Neural progenitor cell (in vitro differentiated cells): ENCODE results near the gene MANF. TPM values are rescaled to one million over a fixed set of nuclear protein-coding genes. Genes with fewer than 3 reads are reported as not detected.

ENCODE experiments used
- DNase-seq: peaks from one replicate; pipeline ENCODE4 v3.0.0-alpha.2; 2016; ENCODE audit warnings: low spot score
- H2AFZ ChIP-seq: fragments of 200-600 bp; sonication (generic); replicated peaks from 2 replicates; pipeline ENCODE4 v1.6.1; 2016; ENCODE audit warnings: antibody characterized with exemption
- H3F3A ChIP-seq: fragments of 200-600 bp; sonication (generic); 2 replicates; pipeline ENCODE4 v1.6.1; 2016; ENCODE audit warnings: antibody characterized with exemption, low read depth
- H3K27ac ChIP-seq: fragments of 200-600 bp; sonication (generic); 2 replicates; pipeline ENCODE4 v1.5.1; 2016; ENCODE audit warnings: mild to moderate bottlenecking
- H3K27me3 ChIP-seq: fragments of 200-600 bp; sonication (generic); 2 replicates; pipeline ENCODE4 v1.6.1; 2016; ENCODE audit warnings: mild to moderate bottlenecking, moderate library complexity
- H3K36me3 ChIP-seq: fragments of 200-600 bp; sonication (generic); 2 replicates; pipeline ENCODE4 v1.5.1; 2016
- H3K4me1 ChIP-seq: fragments of 200-600 bp; sonication (generic); 2 replicates; pipeline ENCODE4 v1.6.1; 2016; ENCODE audit warnings: mixed run types
- H3K4me2 ChIP-seq: fragments of 200-600 bp; sonication (generic); 2 replicates; pipeline ENCODE4 v1.6.1; 2016
- H3K4me3 ChIP-seq: fragments of 200-600 bp; sonication (generic); 2 replicates; pipeline ENCODE4 v1.5.1; 2016
- H3K79me2 ChIP-seq: fragments of 200-600 bp; sonication (generic); 2 replicates; pipeline ENCODE4 v1.6.1; 2016; ENCODE audit warnings: low read depth
- H3K9ac ChIP-seq: fragments of 200-600 bp; sonication (generic); 2 replicates; pipeline ENCODE4 v1.6.1; 2016
- H3K9me3 ChIP-seq: fragments of 200-600 bp; sonication (generic); 2 replicates; pipeline ENCODE4 v1.5.1; 2016; ENCODE audit warnings: low read depth
- H4K20me1 ChIP-seq: fragments of 200-600 bp; sonication (generic); 2 replicates; pipeline ENCODE4 v1.6.1; 2016; ENCODE audit warnings: low read depth
- H3K27ac Mint-ChIP-seq: 3 replicates; pipeline ENCODE4 v1.8.0; 2021; ENCODE audit warnings: mixed read lengths
- H3K27me3 Mint-ChIP-seq: 2 replicates; pipeline ENCODE4 v1.8.0; 2022; ENCODE audit warnings: low read depth, mild to moderate bottlenecking, inconsistent platforms, moderate library complexity, mixed read lengths; ENCODE audit not compliant: insufficient read depth
- H3K36me3 Mint-ChIP-seq: 3 replicates; pipeline ENCODE4 v1.8.0; 2021; ENCODE audit warnings: mixed read lengths
- H3K4me1 Mint-ChIP-seq: 3 replicates; pipeline ENCODE4 v1.8.0; 2021; ENCODE audit warnings: mixed read lengths
- H3K4me3 Mint-ChIP-seq: 3 replicates; pipeline ENCODE4 v1.8.0; 2021; ENCODE audit warnings: mild to moderate bottlenecking, moderate library complexity, mixed read lengths
- H3K9me3 Mint-ChIP-seq: 3 replicates; pipeline ENCODE4 v1.8.0; 2020; ENCODE audit warnings: mixed read lengths
- EZH2 ChIP-seq: fragments of 200-600 bp; sonication (generic); IDR thresholded peaks from 2 replicates; pipeline ENCODE4 v1.6.1; 2017; ENCODE audit warnings: antibody characterized with exemption, mild to moderate bottlenecking, moderate library complexity
- EZH2phosphoT487 ChIP-seq: fragments of 200-600 bp; sonication (generic); IDR thresholded peaks from 2 replicates; pipeline ENCODE4 v1.6.1; 2017; ENCODE audit warnings: antibody characterized with exemption
- total RNA-seq: library from RNA; depleted of rRNA; stranded (reverse); fragments of >200 nt; gene quantifications from 2 replicates; pipeline ENCODE4 v1.2.3, GENCODE V29; 2015; ENCODE audit warnings: low replicate concordance
- TF ChIP-seq, protein P1 (sequence below): fragments of 200-600 bp; sonication (generic); IDR thresholded peaks from 2 replicates; pipeline ENCODE4 v1.5.1; 2017; ENCODE audit warnings: antibody characterized with exemption, mild to moderate bottlenecking

The MANF gene
- total RNA-seq, 1 donor from 2014 or later, result 68.9 TPM

DNA sequence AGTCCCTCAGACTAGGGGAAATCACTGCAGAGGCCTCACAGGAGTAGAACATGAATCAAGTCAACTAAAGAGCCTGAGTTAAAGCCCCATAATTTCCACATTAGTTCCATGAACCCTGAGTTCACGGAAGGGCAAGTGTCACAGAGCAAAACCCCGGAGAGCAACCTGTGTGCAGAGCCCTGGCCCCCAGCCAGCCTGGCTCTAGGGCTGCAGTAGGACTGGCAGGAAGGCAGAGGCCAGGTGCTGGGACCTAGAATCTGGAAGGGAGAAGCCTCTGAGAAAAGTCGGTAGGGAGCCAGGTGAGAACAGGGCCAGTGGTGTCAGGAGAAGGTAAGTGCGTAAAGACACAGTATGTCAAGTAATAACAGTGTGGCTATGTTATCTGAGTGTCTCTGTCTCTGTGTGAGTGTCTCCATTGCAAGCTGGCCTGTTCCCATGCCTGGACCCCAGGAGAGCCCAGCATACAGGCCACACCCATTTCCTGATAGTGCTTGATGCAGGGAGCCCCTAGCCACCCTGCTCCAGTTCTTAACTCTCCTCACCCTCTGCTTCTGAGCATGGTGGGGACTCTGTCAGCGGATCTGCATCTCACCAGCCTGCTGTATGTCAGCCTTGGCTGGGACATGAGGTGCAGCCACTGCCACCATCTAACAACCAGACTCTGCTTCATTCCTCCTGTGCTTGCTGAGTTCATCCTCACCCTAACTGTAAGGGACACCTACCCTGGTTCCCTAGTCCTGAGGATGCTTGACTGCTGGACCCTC, 11.3 kb upstream of the MANF start:
- no peak for DNase-seq
- Histone ChIP-seq H3K4me1 (no peaks in the 10 kb centered on the region), H4K20me1 (no peaks in the 10 kb centered on the region), H3K27me3 (no peaks in the 10 kb centered on the region), H3K79me2 (no peaks in the 10 kb centered on the region), H3K4me3 (no peak overlapping the region), H2AFZ (no peak overlapping the region), H3K4me2 (no peak overlapping the region), H3K9me3 (no peaks in the 10 kb centered on the region), H3K27ac (no peak overlapping the region), H3K36me3 (no peaks in the 10 kb centered on the region), H3F3A (no peaks in the 10 kb centered on the region), H3K9ac (no peak overlapping the region)
- no peak overlapping the region for H3K4me3 Mint-ChIP-seq
- no peak overlapping the region for H3K27ac Mint-ChIP-seq
- no peaks in the 10 kb centered on the region for H3K9me3 Mint-ChIP-seq
- H3K4me1 Mint-ChIP-seq, result no peaks in the 10 kb centered on the region
- H3K27me3 Mint-ChIP-seq, result no peaks in the 10 kb centered on the region
- TF ChIP-seq, protein P1, sequence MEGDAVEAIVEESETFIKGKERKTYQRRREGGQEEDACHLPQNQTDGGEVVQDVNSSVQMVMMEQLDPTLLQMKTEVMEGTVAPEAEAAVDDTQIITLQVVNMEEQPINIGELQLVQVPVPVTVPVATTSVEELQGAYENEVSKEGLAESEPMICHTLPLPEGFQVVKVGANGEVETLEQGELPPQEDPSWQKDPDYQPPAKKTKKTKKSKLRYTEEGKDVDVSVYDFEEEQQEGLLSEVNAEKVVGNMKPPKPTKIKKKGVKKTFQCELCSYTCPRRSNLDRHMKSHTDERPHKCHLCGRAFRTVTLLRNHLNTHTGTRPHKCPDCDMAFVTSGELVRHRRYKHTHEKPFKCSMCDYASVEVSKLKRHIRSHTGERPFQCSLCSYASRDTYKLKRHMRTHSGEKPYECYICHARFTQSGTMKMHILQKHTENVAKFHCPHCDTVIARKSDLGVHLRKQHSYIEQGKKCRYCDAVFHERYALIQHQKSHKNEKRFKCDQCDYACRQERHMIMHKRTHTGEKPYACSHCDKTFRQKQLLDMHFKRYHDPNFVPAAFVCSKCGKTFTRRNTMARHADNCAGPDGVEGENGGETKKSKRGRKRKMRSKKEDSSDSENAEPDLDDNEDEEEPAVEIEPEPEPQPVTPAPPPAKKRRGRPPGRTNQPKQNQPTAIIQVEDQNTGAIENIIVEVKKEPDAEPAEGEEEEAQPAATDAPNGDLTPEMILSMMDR, result no peak
- TF ChIP-seq EZH2 (no peak), EZH2phosphoT487 (no peak)
- H3K36me3 Mint-ChIP-seq, result no peaks in the 10 kb centered on the region

DNA sequence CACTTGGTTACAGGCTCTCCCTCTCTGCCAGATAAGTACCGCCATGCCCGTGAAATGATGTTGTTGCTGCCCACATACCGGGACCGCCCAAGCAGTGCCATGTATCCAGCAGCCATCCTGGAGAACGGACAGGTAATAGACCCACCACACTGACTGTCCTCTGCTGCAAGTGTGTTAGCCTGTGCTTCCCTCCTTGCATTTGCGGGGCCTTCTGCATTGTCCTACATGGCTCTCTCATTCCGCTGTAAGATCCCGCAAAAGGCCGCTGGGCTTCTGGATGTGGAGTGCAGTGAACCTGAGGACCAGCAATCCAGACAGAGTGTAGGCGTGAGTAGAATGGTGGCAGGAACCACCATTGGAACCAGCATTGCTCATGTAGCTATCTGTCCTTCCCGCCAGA, 10.6 kb upstream of the MANF start:
- Histone ChIP-seq H2AFZ (no peak overlapping the region), H3K27me3 (no peaks in the 10 kb centered on the region), H3K79me2 (no peaks in the 10 kb centered on the region), H3K27ac (no peak overlapping the region), H3K4me2 (no peak overlapping the region), H3K9me3 (no peaks in the 10 kb centered on the region), H3K4me3 (no peak overlapping the region), H3K9ac (no peak overlapping the region), H4K20me1 (no peaks in the 10 kb centered on the region), H3K36me3 (no peaks in the 10 kb centered on the region), H3F3A (no peaks in the 10 kb centered on the region), H3K4me1 (no peaks in the 10 kb centered on the region)
- Mint-ChIP-seq H3K27me3 (peaks cover 2% of the 10 kb centered on the region), H3K4me3 (no peak overlapping the region), H3K4me1 (no peaks in the 10 kb centered on the region), H3K9me3 (no peaks in the 10 kb centered on the region), H3K36me3 (no peaks in the 10 kb centered on the region), H3K27ac (no peak overlapping the region)
- no peak for DNase-seq
- no peak for TF ChIP-seq EZH2
- no peak for TF ChIP-seq EZH2phosphoT487
- TF ChIP-seq, protein P1, result no peak

DNA sequence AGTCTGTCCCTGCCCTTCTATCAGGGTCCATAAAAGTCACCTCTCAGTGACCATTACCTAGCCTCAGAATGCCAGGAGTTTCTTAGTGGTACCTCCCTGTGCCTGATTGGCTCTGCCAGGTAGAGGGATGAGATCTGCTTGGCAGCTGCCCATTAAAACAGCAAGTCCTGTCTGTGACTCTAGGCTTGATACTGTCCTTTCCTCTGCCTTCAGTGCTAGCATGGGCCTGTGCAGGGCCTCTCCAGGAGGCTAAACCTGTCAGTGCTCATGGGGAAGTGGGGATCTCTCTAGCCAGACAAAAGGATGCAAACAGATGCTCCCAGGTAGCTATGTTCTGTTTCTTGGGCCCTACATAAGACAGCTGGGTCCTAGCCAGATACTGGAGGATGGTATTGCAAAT, 10.0 kb upstream of the MANF start:
- TF ChIP-seq EZH2phosphoT487 (no peak), EZH2 (no peak)
- TF ChIP-seq, protein P1, result no peak
- H3K4me1 Mint-ChIP-seq, result no peaks in the 10 kb centered on the region
- H3K36me3 ChIP-seq, result no peaks in the 10 kb centered on the region
- H3K36me3 Mint-ChIP-seq, result no peaks in the 10 kb centered on the region
- no peaks in the 10 kb centered on the region for H3F3A ChIP-seq
- no peak overlapping the region for H2AFZ ChIP-seq
- no peak overlapping the region for H3K4me2 ChIP-seq
- no peak overlapping the region for H3K4me3 ChIP-seq
- H3K79me2 ChIP-seq, result no peaks in the 10 kb centered on the region
- H3K27ac ChIP-seq, result no peak overlapping the region
- H3K27me3 ChIP-seq, result no peaks in the 10 kb centered on the region
- H4K20me1 ChIP-seq, result no peaks in the 10 kb centered on the region
- no peak overlapping the region for H3K27ac Mint-ChIP-seq
- no peak overlapping the region for H3K4me3 Mint-ChIP-seq
- no peaks in the 10 kb centered on the region for H3K4me1 ChIP-seq
- no peaks in the 10 kb centered on the region for H3K9me3 ChIP-seq
- no peak for DNase-seq
- no peaks in the 10 kb centered on the region for H3K9me3 Mint-ChIP-seq
- peaks cover 3% of the 10 kb centered on the region for H3K27me3 Mint-ChIP-seq
- H3K9ac ChIP-seq, result no peak overlapping the region
